Glutamatergic neuron (in vitro differentiated cells): Measurements from ENCODE around the gene RPS27A. TPM values are rescaled to one million over a fixed set of nuclear protein-coding genes. Genes with fewer than 3 reads are reported as not detected.
"Not testable (repeated sequence)": the region's sequence is repeated elsewhere in the genome, so short reads cannot be mapped to it uniquely, and the experiment has no call there.

ENCODE experiments used
- DNase-seq: peaks from one replicate; pipeline ENCODE4 v3.0.0; 2022
- H3K27ac Mint-ChIP-seq: one replicate; pipeline ENCODE4 v1.8.0; 2020; ENCODE audit warnings: mild to moderate bottlenecking, mixed read lengths, inconsistent platforms; ENCODE audit not compliant: unreplicated experiment
- H3K27me3 Mint-ChIP-seq: one replicate; pipeline ENCODE4 v1.8.0; 2020; ENCODE audit warnings: mild to moderate bottlenecking, moderate library complexity, mixed read lengths, inconsistent platforms; ENCODE audit not compliant: unreplicated experiment
- H3K36me3 Mint-ChIP-seq: one replicate; pipeline ENCODE4 v1.8.0; 2020; ENCODE audit warnings: mild to moderate bottlenecking, mixed read lengths, inconsistent platforms; ENCODE audit not compliant: unreplicated experiment
- H3K4me1 Mint-ChIP-seq: one replicate; pipeline ENCODE4 v1.8.0; 2020; ENCODE audit warnings: mild to moderate bottlenecking, low read depth, mixed read lengths, inconsistent platforms; ENCODE audit not compliant: unreplicated experiment
- H3K4me3 Mint-ChIP-seq: one replicate; pipeline ENCODE4 v1.8.0; 2020; ENCODE audit warnings: mild to moderate bottlenecking, mixed read lengths, inconsistent platforms; ENCODE audit not compliant: unreplicated experiment
- H3K9me3 Mint-ChIP-seq: one replicate; pipeline ENCODE4 v1.8.0; 2020; ENCODE audit warnings: mild to moderate bottlenecking, moderate library complexity, mixed read lengths, inconsistent platforms; ENCODE audit not compliant: unreplicated experiment
- total RNA-seq: library from RNA; stranded (reverse); fragmentation: NEBNext Ultra II Directional; extraction: Animal tissue kit (Norgen Biotek cat#: 25700); gene quantifications from one replicate; pipeline ENCODE4 v1.2.1, GENCODE V29; 2021; ENCODE audit not compliant: unreplicated experiment
- TF ChIP-seq, protein P1 (sequence below): fragments of 200-600 bp; sonication (generic); IDR thresholded peaks from one replicate; pipeline ENCODE4 v1.5.0; 2021; ENCODE audit not compliant: partially characterized antibody, unreplicated experiment

RPS27A gene
- total RNA-seq, 1 donor from 2014 or later, result 437 TPM

DNA sequence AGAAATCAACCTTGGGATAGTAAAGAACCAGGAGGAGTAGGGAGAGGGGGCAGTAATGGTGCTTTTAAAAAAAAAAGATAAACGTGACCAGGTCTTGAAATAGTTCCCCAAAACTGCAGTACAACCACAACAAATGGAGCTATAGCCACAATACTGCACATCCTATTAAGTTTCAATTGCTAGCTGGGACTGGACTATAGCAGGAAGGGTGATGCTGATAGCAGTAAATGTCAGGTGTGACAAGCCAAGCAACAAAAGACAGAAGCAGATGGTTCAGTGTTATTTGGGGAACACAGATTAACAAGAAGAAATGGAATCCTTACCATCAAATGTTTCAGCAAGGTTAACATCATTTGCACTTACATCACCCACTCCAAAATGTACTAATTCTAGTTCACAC, 10.1 kb downstream of the RPS27A start:
- no peaks in the 10 kb centered on the region for H3K9me3 Mint-ChIP-seq
- no peaks in the 10 kb centered on the region for H3K4me1 Mint-ChIP-seq
- TF ChIP-seq, protein P1, sequence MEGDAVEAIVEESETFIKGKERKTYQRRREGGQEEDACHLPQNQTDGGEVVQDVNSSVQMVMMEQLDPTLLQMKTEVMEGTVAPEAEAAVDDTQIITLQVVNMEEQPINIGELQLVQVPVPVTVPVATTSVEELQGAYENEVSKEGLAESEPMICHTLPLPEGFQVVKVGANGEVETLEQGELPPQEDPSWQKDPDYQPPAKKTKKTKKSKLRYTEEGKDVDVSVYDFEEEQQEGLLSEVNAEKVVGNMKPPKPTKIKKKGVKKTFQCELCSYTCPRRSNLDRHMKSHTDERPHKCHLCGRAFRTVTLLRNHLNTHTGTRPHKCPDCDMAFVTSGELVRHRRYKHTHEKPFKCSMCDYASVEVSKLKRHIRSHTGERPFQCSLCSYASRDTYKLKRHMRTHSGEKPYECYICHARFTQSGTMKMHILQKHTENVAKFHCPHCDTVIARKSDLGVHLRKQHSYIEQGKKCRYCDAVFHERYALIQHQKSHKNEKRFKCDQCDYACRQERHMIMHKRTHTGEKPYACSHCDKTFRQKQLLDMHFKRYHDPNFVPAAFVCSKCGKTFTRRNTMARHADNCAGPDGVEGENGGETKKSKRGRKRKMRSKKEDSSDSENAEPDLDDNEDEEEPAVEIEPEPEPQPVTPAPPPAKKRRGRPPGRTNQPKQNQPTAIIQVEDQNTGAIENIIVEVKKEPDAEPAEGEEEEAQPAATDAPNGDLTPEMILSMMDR, result no peak
- no peaks in the 10 kb centered on the region for H3K27me3 Mint-ChIP-seq
- DNase-seq, result no peak
- no peak overlapping the region for H3K27ac Mint-ChIP-seq
- no peak overlapping the region for H3K4me3 Mint-ChIP-seq
- no peaks in the 10 kb centered on the region for H3K36me3 Mint-ChIP-seq

GRCh38 chr2:55245411-55245810, 12.9 kb downstream of the RPS27A start:
- H3K4me3 Mint-ChIP-seq, result no peak overlapping the region
- no peaks in the 10 kb centered on the region for H3K9me3 Mint-ChIP-seq
- H3K27me3 Mint-ChIP-seq, result no peaks in the 10 kb centered on the region
- H3K36me3 Mint-ChIP-seq, result no peaks in the 10 kb centered on the region
- no peak overlapping the region for H3K27ac Mint-ChIP-seq
- H3K4me1 Mint-ChIP-seq, result no peaks in the 10 kb centered on the region
- DNase-seq, result no peak
- TF ChIP-seq, protein P1, result no peak

GRCh38 chr2:55247025-55247424, 14.5 kb downstream of the RPS27A start:
- H3K9me3 Mint-ChIP-seq, result no peaks in the 10 kb centered on the region
- no peak for DNase-seq
- no peak overlapping the region for H3K4me3 Mint-ChIP-seq
- H3K27me3 Mint-ChIP-seq, result no peaks in the 10 kb centered on the region
- H3K36me3 Mint-ChIP-seq, result no peaks in the 10 kb centered on the region
- TF ChIP-seq, protein P1, result no peak
- H3K4me1 Mint-ChIP-seq, result no peaks in the 10 kb centered on the region
- H3K27ac Mint-ChIP-seq, result no peak overlapping the region

- Mint-ChIP-seq H3K27me3 (no peaks in the 10 kb centered on the region), H3K4me1 (no peaks in the 10 kb centered on the region), H3K9me3 (no peaks in the 10 kb centered on the region), H3K36me3 (no peaks in the 10 kb centered on the region), H3K27ac (no peak overlapping the region), H3K4me3 (no peak overlapping the region)
- no peak for DNase-seq
- TF ChIP-seq, protein P1, result no peak
Measured at GRCh38 chr2:55252832-55253231, 20.3 kb downstream of the RPS27A start.

DNA sequence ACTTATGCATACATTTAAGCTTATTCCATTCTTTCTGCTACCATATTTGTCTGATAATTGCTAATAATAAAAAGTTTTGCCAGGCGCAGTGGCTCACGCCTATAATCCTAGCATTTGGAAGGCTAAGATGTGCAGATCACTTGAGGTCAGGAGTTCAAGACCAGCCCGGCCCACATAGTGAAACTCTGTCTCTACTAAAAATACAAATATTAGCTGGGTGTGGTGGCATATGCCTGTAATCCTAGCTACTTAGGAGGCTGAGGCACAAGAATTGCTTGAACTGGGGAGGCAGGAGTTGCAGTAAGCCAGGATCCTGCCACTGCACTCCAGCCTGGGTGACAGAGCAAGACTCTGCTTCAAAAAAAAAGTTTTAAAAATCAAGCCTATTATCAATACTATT, 27.1 kb downstream of the RPS27A start:
- not testable (repeated sequence) for DNase-seq, H3K9me3 Mint-ChIP-seq, H3K27ac Mint-ChIP-seq, H3K36me3 Mint-ChIP-seq, H3K4me3 Mint-ChIP-seq, H3K27me3 Mint-ChIP-seq, H3K4me1 Mint-ChIP-seq
